Cardiac fibroblast (primary cell): Measurements from ENCODE around the gene MED4.

ENCODE experiments used
- DNase-seq, 2 donors: peaks; one replicate each; pipeline versions ENCODE4 v3.0.0 to v3.0.0-alpha.2; 2010; ENCODE audit warnings: low read depth in 2 of 2
- H3K4me3 ChIP-seq, 2 donors: replicated peaks in 1 of 2; 1 replicate in 1 of 2; 2 replicates in 1 of 2; pipeline ENCODE4 v1.5.1; 2011; ENCODE audit warnings: low read depth in 2 of 2, low read length in 2 of 2, mild to moderate bottlenecking in 2 of 2, moderate library complexity in 1 of 2
- CTCF ChIP-seq: IDR thresholded peaks from one replicate; pipeline ENCODE4 v1.5.1; 2011; ENCODE audit warnings: low read depth, mild to moderate bottlenecking, low read length, inconsistent platforms

Gene MED4

GRCh38 chr13:48055712-48056111 lies 39.2 kb downstream of the MED4 start:
- no peak overlapping the region for H3K4me3 ChIP-seq
- no peak for TF ChIP-seq CTCF
- no peak for DNase-seq

- H3K4me3 ChIP-seq, result no peak overlapping the region
- DNase-seq, result no peak
- no peak for TF ChIP-seq CTCF
These were observed 40.3 kb downstream of the MED4 start for GRCh38 chr13:48054601-48055000.

GRCh38 chr13:48050550-48050949 lies 44.4 kb downstream of the MED4 start:
- TF ChIP-seq CTCF, result no peak
- H3K4me3 ChIP-seq, result no peak overlapping the region
- DNase-seq, result no peak

GRCh38 chr13:48043789-48044503 lies 51.0 kb downstream of the MED4 start:
- no peak for TF ChIP-seq CTCF
- H3K4me3 ChIP-seq, result no peak overlapping the region
- peak; percentile 71 to 73 for DNase-seq

GRCh38 chr13:48042894-48043293 lies 52.0 kb downstream of the MED4 start:
- no peak for DNase-seq
- TF ChIP-seq CTCF, result no peak
- no peak overlapping the region for H3K4me3 ChIP-seq

GRCh38 chr13:48040896-48041295 lies 54.0 kb downstream of the MED4 start:
- H3K4me3 ChIP-seq, result no peak overlapping the region
- DNase-seq, result peak; percentile 8 to 23
- no peak for TF ChIP-seq CTCF

- DNase-seq, result no peak
These were observed 54.9 kb downstream of the MED4 start for GRCh38 chr13:48040049-48040448.

More at GRCh38 chr13:48040049-48040448, 54.9 kb downstream of the MED4 start:
- no peak for TF ChIP-seq CTCF
- H3K4me3 ChIP-seq, result no peak overlapping the region
